ENCODE measurements around the gene SLA2.

Gene SLA2

GRCh38 chr20:36606158-36607066 lies 39.6 kb downstream of the SLA2 start:
- no peak for DNase-seq (ENCODE audit: extremely low read depth, insufficient read length)
- TF ChIP-seq, protein P1, sequence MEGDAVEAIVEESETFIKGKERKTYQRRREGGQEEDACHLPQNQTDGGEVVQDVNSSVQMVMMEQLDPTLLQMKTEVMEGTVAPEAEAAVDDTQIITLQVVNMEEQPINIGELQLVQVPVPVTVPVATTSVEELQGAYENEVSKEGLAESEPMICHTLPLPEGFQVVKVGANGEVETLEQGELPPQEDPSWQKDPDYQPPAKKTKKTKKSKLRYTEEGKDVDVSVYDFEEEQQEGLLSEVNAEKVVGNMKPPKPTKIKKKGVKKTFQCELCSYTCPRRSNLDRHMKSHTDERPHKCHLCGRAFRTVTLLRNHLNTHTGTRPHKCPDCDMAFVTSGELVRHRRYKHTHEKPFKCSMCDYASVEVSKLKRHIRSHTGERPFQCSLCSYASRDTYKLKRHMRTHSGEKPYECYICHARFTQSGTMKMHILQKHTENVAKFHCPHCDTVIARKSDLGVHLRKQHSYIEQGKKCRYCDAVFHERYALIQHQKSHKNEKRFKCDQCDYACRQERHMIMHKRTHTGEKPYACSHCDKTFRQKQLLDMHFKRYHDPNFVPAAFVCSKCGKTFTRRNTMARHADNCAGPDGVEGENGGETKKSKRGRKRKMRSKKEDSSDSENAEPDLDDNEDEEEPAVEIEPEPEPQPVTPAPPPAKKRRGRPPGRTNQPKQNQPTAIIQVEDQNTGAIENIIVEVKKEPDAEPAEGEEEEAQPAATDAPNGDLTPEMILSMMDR (IDR thresholded peaks at IDR 0.05; ENCODE audit: insufficient read depth, low read length, poor library complexity, severe bottlenecking), result no peak
- Histone ChIP-seq H3K36me3 (ENCODE audit: control insufficient read depth, insufficient read depth, low read length) (peaks cover 16% of the 10 kb centered on the region), H3K27me3 (replicated peaks; ENCODE audit: control insufficient read depth, insufficient read depth, low read length) (no peaks in the 10 kb centered on the region), H3K4me3 (replicated peaks; ENCODE audit: low read depth, low read length) (peak overlapping the region; percentile 99)

DNA sequence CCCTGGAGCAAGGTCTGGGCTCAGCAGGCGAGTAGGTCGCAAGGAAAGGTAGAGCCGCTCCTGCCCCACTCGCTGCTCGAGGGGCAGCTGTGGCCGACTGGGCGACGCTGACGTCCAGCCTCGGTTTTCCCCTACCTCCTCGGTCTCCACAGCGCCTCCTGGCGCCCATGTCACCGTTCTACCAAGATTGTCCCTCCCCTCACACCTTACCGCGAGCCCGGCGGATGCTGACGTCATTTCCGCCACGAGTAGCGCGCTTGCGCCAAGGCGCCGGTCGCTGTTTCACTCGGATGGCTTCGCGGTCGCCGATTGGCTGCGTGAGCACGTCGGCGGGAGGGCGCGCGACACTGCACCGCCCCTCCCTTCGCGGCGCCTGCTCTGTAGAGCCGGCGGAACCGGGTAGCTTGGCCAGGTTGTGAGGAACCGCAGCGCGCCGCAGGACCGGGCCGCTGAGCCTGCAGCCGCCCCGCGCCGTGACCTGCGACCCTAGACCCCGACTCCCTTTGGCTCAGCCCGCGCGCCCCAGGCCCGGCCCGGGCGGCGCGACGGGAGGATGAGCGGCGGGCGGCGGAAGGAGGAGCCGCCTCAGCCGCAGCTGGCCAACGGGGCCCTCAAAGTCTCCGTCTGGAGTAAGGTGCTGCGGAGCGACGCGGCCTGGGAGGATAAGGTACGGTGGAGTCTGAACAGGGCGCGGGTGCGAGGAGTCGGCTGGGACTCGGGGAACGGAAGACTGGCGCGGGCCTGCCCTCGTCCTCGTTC lies 40.4 kb downstream of the SLA2 start, which contains the start of gene RAB5IF:
Gene RAB5IF, plus strand, starts transcription at position 381 of the 759 bp plus-strand sequence. Its CDS starts 173 bp downstream, at position 554.
- peaks cover 14% of the 10 kb centered on the region for H3K36me3 ChIP-seq (ENCODE audit: control insufficient read depth, insufficient read depth, low read length)

DNA sequence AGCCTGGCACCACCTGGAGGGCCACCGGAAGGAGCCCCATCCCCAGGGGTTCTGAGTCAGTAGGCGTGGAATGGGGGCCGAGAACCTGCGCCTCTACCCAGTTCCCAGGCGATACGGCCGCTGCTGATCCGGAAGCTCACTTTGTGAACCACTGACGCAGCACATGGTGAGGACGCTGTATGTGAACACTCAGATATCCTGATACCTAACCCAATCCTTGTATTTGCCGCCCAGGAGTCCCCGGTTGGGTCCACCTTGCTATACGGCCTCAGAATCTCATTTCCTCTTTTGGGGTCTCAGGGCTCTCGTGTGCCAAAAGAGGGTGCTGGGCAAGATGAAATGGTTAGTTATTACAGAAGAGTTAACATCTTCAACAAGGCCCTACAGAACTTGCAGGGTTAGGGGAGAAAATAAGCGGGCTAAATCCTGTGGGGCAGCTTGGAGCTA lies 41.0 kb downstream of the SLA2 start:
- peaks cover 13% of the 10 kb centered on the region for H3K36me3 ChIP-seq (ENCODE audit: control insufficient read depth, insufficient read depth, low read length)
- peak overlapping the region; percentile 46 for H3K4me3 ChIP-seq (replicated peaks; ENCODE audit: low read depth, low read length)
- H3K27me3 ChIP-seq (replicated peaks; ENCODE audit: control insufficient read depth, insufficient read depth, low read length), result no peaks in the 10 kb centered on the region
- DNase-seq (ENCODE audit: extremely low read depth, insufficient read length), result peak; percentile 86
- TF ChIP-seq, protein P1 (IDR thresholded peaks at IDR 0.05; ENCODE audit: insufficient read depth, low read length, poor library complexity, severe bottlenecking), result no peak

More for the DNA sequence above, 40.4 kb downstream of the SLA2 start, which contains the start of gene RAB5IF:
- DNase-seq (ENCODE audit: extremely low read depth, insufficient read length), result peak; percentile 100
- TF ChIP-seq, protein P1 (IDR thresholded peaks at IDR 0.05; ENCODE audit: insufficient read depth, low read length, poor library complexity, severe bottlenecking), result peak; percentile 87
- Histone ChIP-seq H3K4me3 (replicated peaks; ENCODE audit: low read depth, low read length) (peak within 1 kb of the TSS; percentile 99), H3K27me3 (replicated peaks; ENCODE audit: control insufficient read depth, insufficient read depth, low read length) (no peaks in the 10 kb centered on the region)

- no peaks in the 10 kb centered on the region for H3K27me3 ChIP-seq (replicated peaks; ENCODE audit: control insufficient read depth, insufficient read depth, low read length)
- H3K4me3 ChIP-seq (replicated peaks; ENCODE audit: low read depth, low read length), result no peak overlapping the region
- no peak for DNase-seq (ENCODE audit: extremely low read depth, insufficient read length)
- no peaks in the 10 kb centered on the region; the same call in none of the 2 replicates for H3K36me3 ChIP-seq (ENCODE audit: control insufficient read depth, insufficient read depth, low read length)
- TF ChIP-seq, protein P1 (IDR thresholded peaks at IDR 0.05; ENCODE audit: insufficient read depth, low read length, poor library complexity, severe bottlenecking), result no peak
These were observed 44.5 kb downstream of the SLA2 start for GRCh38 chr20:36601540-36601939.

DNA sequence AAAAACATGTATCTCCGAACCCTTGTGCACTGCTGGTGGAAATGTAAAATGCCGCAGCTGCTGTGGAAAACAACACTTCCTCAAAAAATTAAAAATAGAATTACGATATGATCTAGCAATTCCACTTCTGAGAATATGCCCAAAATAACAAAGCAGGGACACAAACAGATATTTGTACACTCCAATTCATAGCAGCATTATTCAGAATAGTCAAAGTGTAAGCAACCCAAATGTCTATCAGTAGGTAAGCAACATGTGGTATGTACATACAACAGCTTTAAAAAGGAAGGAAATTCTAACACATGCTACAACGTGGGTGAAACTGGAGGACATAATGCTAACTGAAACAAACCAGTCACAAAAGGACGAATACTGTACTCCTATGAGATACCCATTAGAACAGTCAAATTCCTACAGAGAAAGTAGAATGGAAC lies 46.1 kb downstream of the SLA2 start:
- DNase-seq (ENCODE audit: extremely low read depth, insufficient read length), result no peak
- H3K4me3 ChIP-seq (replicated peaks; ENCODE audit: low read depth, low read length), result no peak overlapping the region

More for the DNA sequence above, 46.1 kb downstream of the SLA2 start:
- TF ChIP-seq, protein P1 (IDR thresholded peaks at IDR 0.05; ENCODE audit: insufficient read depth, low read length, poor library complexity, severe bottlenecking), result no peak
- Histone ChIP-seq H3K27me3 (replicated peaks; ENCODE audit: control insufficient read depth, insufficient read depth, low read length) (no peaks in the 10 kb centered on the region), H3K36me3 (ENCODE audit: control insufficient read depth, insufficient read depth, low read length) (no peaks in the 10 kb centered on the region; the same call in none of the 2 replicates)

All from GM06990 (cell line).